H1 (cell line): ENCODE results near the gene IL17RA. TPM values are rescaled to one million over a fixed set of nuclear protein-coding genes. Genes with fewer than 3 reads are reported as not detected.

Experiments used
- ATF3 ChIP-seq: IDR thresholded peaks from 2 replicates; pipeline ENCODE4 v1.6.1; 2011; ENCODE audit warnings: low read depth, mild to moderate bottlenecking, low read length; ENCODE audit not compliant: insufficient read depth
- BRCA1 ChIP-seq: IDR thresholded peaks from 2 replicates; pipeline ENCODE4 v1.6.1; 2012; ENCODE audit warnings: low read depth, low read length, improper control_type of control experiment
- CREB1 ChIP-seq: IDR thresholded peaks from 2 replicates; pipeline ENCODE4 v1.6.1; 2012; ENCODE audit warnings: inconsistent platforms
- FOSL1 ChIP-seq: IDR thresholded peaks from 2 replicates; pipeline ENCODE4 v1.6.1; 2011; ENCODE audit warnings: mild to moderate bottlenecking, low read depth, low read length, moderate library complexity; ENCODE audit not compliant: insufficient read depth
- GABPA ChIP-seq: IDR thresholded peaks from 2 replicates; pipeline ENCODE4 v1.6.1; 2011; ENCODE audit warnings: mild to moderate bottlenecking, low read length, moderate library complexity, borderline replicate concordance; ENCODE audit not compliant: insufficient read depth
- HDAC2 ChIP-seq, 2 experiments: fragments of 300-600 bp in 1 of 2; sonication (generic) in 1 of 2; IDR thresholded peaks; 2 replicates each; pipeline ENCODE4 v1.6.1; 2011 to 2012; ENCODE audit warnings: low read depth in 2 of 2, low read length in 2 of 2, mild to moderate bottlenecking in 2 of 2, moderate library complexity in 2 of 2, borderline replicate concordance in 1 of 2, inconsistent platforms in 1 of 2
- JUND ChIP-seq: IDR thresholded peaks from 2 replicates; pipeline ENCODE4 v1.6.1; 2011; ENCODE audit warnings: mild to moderate bottlenecking, improper control_type of control experiment, low read length
- KDM4A ChIP-seq: IDR thresholded peaks from one replicate; pipeline ENCODE4 v1.7.1; 2012; ENCODE audit warnings: low read depth, mild to moderate bottlenecking, moderate library complexity, low read length, inconsistent platforms; ENCODE audit not compliant: severe bottlenecking
- MAFK ChIP-seq: IDR thresholded peaks from 2 replicates; pipeline ENCODE4 v1.6.1; 2012; ENCODE audit warnings: low read depth, mild to moderate bottlenecking, improper control_type of control experiment, low read length
- MAX ChIP-seq: IDR thresholded peaks from 2 replicates; pipeline ENCODE4 v1.6.1; 2012; ENCODE audit warnings: inconsistent platforms
- POLR2A ChIP-seq, 2 experiments: IDR thresholded peaks; 1 replicate in 1 of 2; 2 replicates in 1 of 2; pipeline ENCODE4 v1.6.1; 2011; ENCODE audit warnings: low read depth in 2 of 2, low read length in 2 of 2, mild to moderate bottlenecking in 2 of 2; ENCODE audit errors: control extremely low read depth in 1 of 2
- RNF2 ChIP-seq: fragments of 200-900, 300-1000 bp; sonication (generic); IDR thresholded peaks from 2 replicates; pipeline ENCODE4 v1.7.1; 2016; ENCODE audit warnings: borderline replicate concordance, low read depth, mild to moderate bottlenecking, antibody characterized with exemption, low read length; ENCODE audit not compliant: poor library complexity, severe bottlenecking; ENCODE audit errors: missing control alignments
- SAP30 ChIP-seq: fragments of 300-600 bp; sonication (generic); IDR thresholded peaks from 2 replicates; pipeline ENCODE4 v1.7.1; 2012; ENCODE audit warnings: low read length, moderate library complexity, mild to moderate bottlenecking, inconsistent platforms; ENCODE audit not compliant: insufficient read depth, insufficient replicate concordance
- SIN3A ChIP-seq, 2 experiments: IDR thresholded peaks in 1 of 2; conservative IDR thresholded peaks in 1 of 2; 2 replicates each; pipeline ENCODE4 v1.6.1; 2011 to 2012; ENCODE audit warnings: low read length in 2 of 2, improper control_type of control experiment in 1 of 2, low read depth in 1 of 2, mild to moderate bottlenecking in 1 of 2
- SIX5 ChIP-seq: IDR thresholded peaks from 2 replicates; pipeline ENCODE4 v1.6.1; 2011; ENCODE audit warnings: mild to moderate bottlenecking, low read depth, low read length
- SP1 ChIP-seq: IDR thresholded peaks from 2 replicates; pipeline ENCODE4 v1.6.1; 2011; ENCODE audit warnings: low read depth, low read length
- SUZ12 ChIP-seq: fragments of 200-600 bp; sonication (generic); IDR thresholded peaks from 2 replicates; pipeline ENCODE4 v1.6.1; 2012; ENCODE audit warnings: mild to moderate bottlenecking, inconsistent platforms, low read length, moderate library complexity, mixed read lengths
- TAF1 ChIP-seq: IDR thresholded peaks from 2 replicates; pipeline ENCODE4 v1.6.1; 2011; ENCODE audit warnings: mild to moderate bottlenecking, low read depth, low read length
- TAF7 ChIP-seq: optimal IDR thresholded peaks from 2 replicates; pipeline ENCODE3; 2011; ENCODE audit warnings: low read depth, mild to moderate bottlenecking, inconsistent platforms, low read length, moderate library complexity, borderline replicate concordance
- TBP ChIP-seq: IDR thresholded peaks from 2 replicates; pipeline ENCODE4 v1.6.1; 2011; ENCODE audit warnings: low read depth, low read length, improper control_type of control experiment
- TCF12 ChIP-seq: IDR thresholded peaks from 2 replicates; pipeline ENCODE4 v1.6.1; 2011; ENCODE audit warnings: low read depth, mild to moderate bottlenecking, low read length
- TEAD4 ChIP-seq: IDR thresholded peaks from 2 replicates; pipeline ENCODE4 v1.6.1; 2012; ENCODE audit warnings: low read depth, low read length, inconsistent platforms, mixed read lengths
- ZNF274 ChIP-seq: IDR thresholded peaks from 2 replicates; pipeline ENCODE4 v1.7.0; 2012; ENCODE audit warnings: low read length, borderline replicate concordance; ENCODE audit errors: extremely low read depth
- polyA plus RNA-seq, 7 experiments: library from polyadenylated mRNA; depleted of rRNA in 3 of 7; stranded (reverse) in 5 of 7; unstranded in 2 of 7; fragments of >200 nt in 5 of 7; fragments of 200-250 nt in 2 of 7; gene quantifications; 1 replicate in 5 of 7; 2 replicates in 1 of 7; 4 replicates in 1 of 7; pipeline versions ENCODE4 v1.2.1 to v1.2.3, GENCODE V29; 2011 to 2013; ENCODE audit warnings: missing spikeins in 2 of 7, mixed read lengths in 2 of 7
- total RNA-seq: library from RNA; stranded (reverse); fragmentation: NEBNext Ultra II Directional; extraction: Animal tissue kit (Norgen Biotek cat#: 25700); gene quantifications from 2 replicates; pipeline ENCODE4 v1.2.1, GENCODE V29; 2021
- TF ChIP-seq, protein P1 (sequence below): IDR thresholded peaks from 2 replicates; pipeline ENCODE4 v1.6.1; 2011; ENCODE audit warnings: low read length, improper control_type of control experiment

IL17RA gene
- total and polyA plus RNA-seq, 2 of the 8 experiments (the other 6 are each of a cell fraction or from before 2014, with no cell fraction given): 5.6 to 9.9 TPM

GRCh38 chr22:17120281-17120680, 35.5 kb downstream of the IL17RA start (continued):
- TF ChIP-seq POLR2A (IDR thresholded peaks at IDR 0.05; ENCODE audit: control extremely low read depth in 1 of 2, low read depth in 2 of 2, low read length in 2 of 2) (no peak), SAP30 (no peak), TAF1 (peak; percentile 41; the same call in 1 of the 2 replicates), KDM4A (no peak), FOSL1 (no peak), SIN3A (conservative IDR thresholded peaks at IDR 0.05 in 1 of 2, IDR thresholded peaks at IDR 0.05 in 1 of 2; ENCODE audit: low read depth in 1 of 2, low read length in 2 of 2) (peak; percentile 97 to 98), MAFK (no peak), TBP (no peak), TAF7 (peak; percentile 60), TEAD4 (no peak), SP1 (no peak), MAX (peak; percentile 32; the same call in 1 of the 2 replicates), HDAC2 (IDR thresholded peaks at IDR 0.05; ENCODE audit: borderline replicate concordance in 1 of 2, low read depth in 2 of 2, low read length in 2 of 2) (peak in 1 of 2 experiments; percentile 49; a peak in 1 of 4 replicates), SIX5 (no peak), RNF2 (no peak), JUND (no peak), SUZ12 (no peak), GABPA (peak; percentile 69; the same call in 1 of the 2 replicates), ZNF274 (no peak), CREB1 (no peak; the same call in 1 of the 2 replicates), BRCA1 (no peak), ATF3 (no peak), TCF12 (peak; percentile 68; the same call in 1 of the 2 replicates)
- TF ChIP-seq, protein P1, sequence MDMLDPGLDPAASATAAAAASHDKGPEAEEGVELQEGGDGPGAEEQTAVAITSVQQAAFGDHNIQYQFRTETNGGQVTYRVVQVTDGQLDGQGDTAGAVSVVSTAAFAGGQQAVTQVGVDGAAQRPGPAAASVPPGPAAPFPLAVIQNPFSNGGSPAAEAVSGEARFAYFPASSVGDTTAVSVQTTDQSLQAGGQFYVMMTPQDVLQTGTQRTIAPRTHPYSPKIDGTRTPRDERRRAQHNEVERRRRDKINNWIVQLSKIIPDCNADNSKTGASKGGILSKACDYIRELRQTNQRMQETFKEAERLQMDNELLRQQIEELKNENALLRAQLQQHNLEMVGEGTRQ: no peak
